ENCODE results near the gene ZBTB9.

ZBTB9 gene

DNA sequence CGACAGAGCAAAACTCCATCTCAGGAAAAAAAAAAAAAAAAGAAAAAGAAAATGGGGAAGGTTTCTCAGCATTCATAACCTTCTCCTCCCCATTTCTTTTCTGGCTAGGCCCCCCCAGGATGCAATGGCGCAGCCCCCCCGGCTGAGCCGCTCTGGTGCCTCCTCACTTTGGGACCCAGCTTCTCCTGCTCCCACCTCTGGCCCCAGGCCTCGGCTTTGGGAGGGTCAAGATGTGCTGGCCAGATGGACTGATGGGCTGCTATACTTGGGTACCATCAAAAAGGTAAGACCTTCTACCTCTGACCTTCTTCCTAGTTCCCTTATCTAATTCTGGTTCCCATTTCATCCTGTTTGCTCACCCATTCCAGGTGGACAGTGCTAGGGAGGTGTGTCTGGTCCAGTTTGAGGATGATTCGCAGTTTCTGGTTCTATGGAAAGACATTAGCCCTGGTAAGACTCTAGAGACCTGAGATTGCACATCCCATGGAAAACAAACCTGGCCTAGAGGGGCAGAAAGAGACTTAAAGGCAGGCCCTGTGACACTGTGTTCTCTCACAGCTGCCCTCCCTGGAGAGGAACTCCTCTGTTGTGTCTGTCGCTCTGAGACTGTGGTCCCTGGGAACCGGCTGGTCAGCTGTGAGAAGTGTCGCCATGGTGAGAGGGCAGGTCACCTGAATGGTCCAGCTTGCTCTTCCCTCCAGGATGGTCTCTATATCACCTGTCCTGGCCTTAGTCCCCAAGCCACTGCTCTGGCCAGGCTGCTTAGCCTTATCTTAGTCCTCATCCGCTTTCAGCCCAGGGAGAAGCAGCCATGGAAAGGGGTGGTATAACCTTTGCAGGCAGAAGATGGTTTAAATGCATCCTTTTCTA, 42.0 kb upstream of the ZBTB9 start:
- Histone ChIP-seq H3K9ac (ENCODE audit: low read depth in 1 of 2, low read length in 2 of 2) (no peak overlapping the region), H3K27ac (ENCODE audit: low read depth in 2 of 2, low read length in 2 of 2) (no peak overlapping the region), H3K4me3 (ENCODE audit: low read length in 2 of 2) (peak overlapping the region; percentile 29 to 41), H3K4me1 (ENCODE audit: control insufficient read depth in 2 of 2, insufficient read depth in 2 of 2, low read length in 2 of 2) (peaks cover 22 to 27% of the 10 kb centered on the region in 2 donors), H3K9me3 (ENCODE audit: control insufficient read depth in 2 of 2, low read length in 2 of 2) (no peaks in the 10 kb centered on the region), H3K27me3 (ENCODE audit: control insufficient read depth in 2 of 2, insufficient read depth in 2 of 2, low read length in 2 of 2) (no peaks in the 10 kb centered on the region), H3K36me3 (ENCODE audit: control insufficient read depth in 2 of 2, insufficient read depth in 2 of 2, low read length in 2 of 2) (peaks cover 31 to 39% of the 10 kb centered on the region in 2 donors)

DNA sequence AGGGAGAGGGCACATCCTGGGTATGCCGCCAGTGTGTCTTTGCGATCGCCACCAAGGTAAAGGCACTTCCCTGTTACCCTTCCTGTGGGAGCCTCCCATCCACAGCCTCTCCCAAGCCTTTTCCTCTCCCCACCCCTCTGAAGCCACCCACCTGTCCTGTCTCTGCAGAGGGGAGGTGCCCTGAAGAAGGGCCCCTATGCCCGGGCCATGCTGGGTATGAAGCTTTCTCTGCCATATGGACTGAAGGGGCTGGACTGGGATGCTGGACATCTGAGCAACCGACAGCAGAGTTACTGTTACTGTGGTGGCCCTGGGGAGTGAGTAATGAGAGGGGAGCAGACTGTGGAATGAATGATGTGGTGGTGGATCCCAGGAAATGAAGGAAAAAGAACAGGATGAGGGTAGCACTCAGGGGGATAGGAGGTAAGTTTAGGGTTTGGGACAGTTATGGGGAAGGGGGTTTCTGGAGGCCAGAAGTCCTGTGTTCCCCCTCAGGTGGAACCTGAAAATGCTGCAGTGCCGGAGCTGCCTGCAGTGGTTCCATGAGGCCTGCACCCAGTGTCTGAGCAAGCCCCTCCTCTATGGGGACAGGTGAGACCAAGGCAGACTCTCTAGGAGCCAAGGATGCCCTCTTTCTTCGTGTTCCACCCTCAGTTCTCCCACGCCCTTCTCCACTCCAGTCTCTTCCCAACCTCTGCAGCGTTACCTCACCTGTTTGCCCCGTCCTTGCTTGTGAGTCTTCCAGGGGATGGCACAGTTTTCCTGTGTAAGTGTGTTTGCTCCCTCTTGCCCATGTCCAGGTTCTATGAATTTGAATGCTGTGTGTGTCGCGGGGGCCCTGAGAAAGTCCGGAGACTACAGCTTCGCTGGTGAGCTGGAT, 40.9 kb upstream of the ZBTB9 start:
- Histone ChIP-seq H3K36me3 (ENCODE audit: control insufficient read depth in 2 of 2, insufficient read depth in 2 of 2, low read length in 2 of 2) (peaks cover 31 to 39% of the 10 kb centered on the region in 2 donors), H3K27ac (ENCODE audit: low read depth in 2 of 2, low read length in 2 of 2) (no peak overlapping the region), H3K4me3 (ENCODE audit: low read length in 2 of 2) (no peak overlapping the region), H3K27me3 (ENCODE audit: control insufficient read depth in 2 of 2, insufficient read depth in 2 of 2, low read length in 2 of 2) (no peaks in the 10 kb centered on the region), H3K4me1 (ENCODE audit: control insufficient read depth in 2 of 2, insufficient read depth in 2 of 2, low read length in 2 of 2) (peaks cover 29 to 31% of the 10 kb centered on the region in 2 donors), H3K9me3 (ENCODE audit: control insufficient read depth in 2 of 2, low read length in 2 of 2) (no peaks in the 10 kb centered on the region), H3K9ac (ENCODE audit: low read depth in 1 of 2, low read length in 2 of 2) (no peak overlapping the region)

DNA sequence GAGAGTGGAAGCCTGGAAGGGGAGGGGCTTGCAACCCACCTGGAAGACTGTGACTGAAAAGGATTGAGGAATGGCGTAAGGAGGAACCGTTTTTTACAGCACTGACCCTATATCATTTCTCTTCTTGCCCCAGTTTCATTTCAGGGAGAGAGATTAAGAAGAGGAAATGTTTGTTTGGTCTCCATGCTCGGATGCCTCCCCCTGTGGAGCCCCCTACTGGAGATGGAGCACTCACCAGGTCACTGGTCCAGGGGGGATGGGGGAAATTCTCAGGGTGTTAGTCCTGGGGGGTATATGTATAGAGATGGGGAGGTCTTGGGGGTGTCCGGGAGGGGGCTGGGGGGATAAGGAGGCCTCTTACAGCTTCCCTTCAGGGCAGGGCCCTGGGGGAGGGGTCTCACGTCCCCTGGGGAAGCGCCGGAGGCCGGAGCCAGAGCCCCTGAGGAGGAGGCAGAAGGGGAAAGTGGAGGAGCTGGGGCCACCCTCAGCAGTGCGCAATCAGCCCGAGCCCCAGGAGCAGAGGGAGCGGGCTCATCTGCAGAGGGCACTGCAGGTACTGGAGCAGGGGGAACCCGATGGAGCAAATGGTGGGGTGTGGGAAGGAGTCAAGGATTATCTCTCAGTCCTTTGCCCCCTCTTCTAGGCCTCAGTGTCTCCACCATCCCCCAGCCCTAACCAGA, 39.6 kb upstream of the ZBTB9 start:
- H3K36me3 ChIP-seq (ENCODE audit: control insufficient read depth in 2 of 2, insufficient read depth in 2 of 2, low read length in 2 of 2) = peaks cover 31 to 39% of the 10 kb centered on the region in 2 donors
- no peaks in the 10 kb centered on the region for H3K27me3 ChIP-seq (ENCODE audit: control insufficient read depth in 2 of 2, insufficient read depth in 2 of 2, low read length in 2 of 2)
- no peak overlapping the region for H3K27ac ChIP-seq (ENCODE audit: low read depth in 2 of 2, low read length in 2 of 2)
- no peak overlapping the region for H3K4me3 ChIP-seq (ENCODE audit: low read length in 2 of 2)
- no peak overlapping the region for H3K9ac ChIP-seq (ENCODE audit: low read depth in 1 of 2, low read length in 2 of 2)
- H3K9me3 ChIP-seq (ENCODE audit: control insufficient read depth in 2 of 2, low read length in 2 of 2) = no peaks in the 10 kb centered on the region
- H3K4me1 ChIP-seq (ENCODE audit: control insufficient read depth in 2 of 2, insufficient read depth in 2 of 2, low read length in 2 of 2) = peaks cover 29 to 34% of the 10 kb centered on the region in 2 donors

DNA sequence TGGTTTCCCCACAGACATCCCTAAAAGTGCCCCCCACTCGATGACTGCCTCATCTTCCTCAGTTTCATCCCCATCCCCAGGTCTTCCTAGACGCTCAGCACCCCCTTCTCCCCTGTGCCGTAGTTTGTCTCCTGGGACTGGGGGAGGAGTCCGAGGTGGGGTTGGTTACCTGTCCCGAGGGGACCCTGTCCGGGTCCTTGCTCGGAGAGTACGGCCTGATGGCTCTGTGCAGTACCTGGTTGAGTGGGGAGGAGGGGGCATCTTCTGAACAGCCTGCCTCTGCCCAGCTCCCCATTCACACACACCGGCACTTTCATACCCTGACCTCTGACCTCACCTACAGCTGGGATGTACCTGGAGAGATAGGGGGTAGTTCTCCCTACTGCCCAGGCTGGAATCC, 38.5 kb upstream of the ZBTB9 start:
- Histone ChIP-seq H3K4me3 (ENCODE audit: low read length in 2 of 2) (no peak overlapping the region), H3K9ac (ENCODE audit: low read depth in 1 of 2, low read length in 2 of 2) (no peak overlapping the region), H3K27me3 (ENCODE audit: control insufficient read depth in 2 of 2, insufficient read depth in 2 of 2, low read length in 2 of 2) (no peaks in the 10 kb centered on the region), H3K9me3 (ENCODE audit: control insufficient read depth in 2 of 2, low read length in 2 of 2) (no peaks in the 10 kb centered on the region), H3K36me3 (ENCODE audit: control insufficient read depth in 2 of 2, insufficient read depth in 2 of 2, low read length in 2 of 2) (peaks cover 31 to 39% of the 10 kb centered on the region in 2 donors), H3K4me1 (ENCODE audit: control insufficient read depth in 2 of 2, insufficient read depth in 2 of 2, low read length in 2 of 2) (peaks cover 27 to 31% of the 10 kb centered on the region in 2 donors), H3K27ac (ENCODE audit: low read depth in 2 of 2, low read length in 2 of 2) (no peak overlapping the region)

DNA sequence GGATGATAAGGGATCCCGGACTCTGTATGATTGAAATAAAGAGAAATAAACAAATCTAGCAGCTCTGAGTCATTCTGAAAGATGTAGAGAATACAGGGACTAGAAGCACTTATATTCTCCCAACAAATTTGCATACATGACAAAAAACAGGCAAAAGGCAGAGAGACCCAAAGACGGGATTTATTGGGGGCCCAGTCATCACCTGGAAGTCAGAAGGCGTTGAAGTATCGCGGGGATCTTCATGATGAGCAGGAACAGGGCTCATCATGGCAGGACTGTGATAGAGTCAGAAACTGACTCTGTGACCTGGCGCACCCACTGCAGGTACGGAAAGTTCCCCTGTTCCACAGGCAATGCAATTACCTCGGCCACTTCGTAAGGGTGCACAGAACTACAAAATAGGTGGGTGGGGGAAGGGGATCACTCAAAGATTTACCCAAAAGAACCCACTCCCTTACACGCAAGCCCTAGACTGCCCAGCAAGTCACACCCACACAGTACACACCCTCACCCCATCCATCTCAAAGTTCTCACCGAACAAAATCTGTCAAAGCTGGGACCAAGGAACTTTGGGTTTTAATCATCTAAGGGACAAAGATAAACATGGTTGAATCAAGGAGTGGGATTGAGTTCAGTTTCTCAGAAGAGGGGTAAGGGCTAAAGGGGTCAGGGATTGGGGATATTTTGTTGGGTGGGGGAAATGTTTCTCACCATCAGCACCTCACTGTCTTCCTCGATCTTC, 37.8 kb upstream of the ZBTB9 start:
- Histone ChIP-seq H3K9ac (ENCODE audit: low read depth in 1 of 2, low read length in 2 of 2) (peak overlapping the region; percentile 82 to 92), H3K27ac (ENCODE audit: low read depth in 2 of 2, low read length in 2 of 2) (peak overlapping the region; percentile 19 to 98), H3K9me3 (ENCODE audit: control insufficient read depth in 2 of 2, low read length in 2 of 2) (no peaks in the 10 kb centered on the region), H3K27me3 (ENCODE audit: control insufficient read depth in 2 of 2, insufficient read depth in 2 of 2, low read length in 2 of 2) (no peaks in the 10 kb centered on the region), H3K36me3 (ENCODE audit: control insufficient read depth in 2 of 2, insufficient read depth in 2 of 2, low read length in 2 of 2) (peaks cover 31 to 39% of the 10 kb centered on the region in 2 donors), H3K4me3 (ENCODE audit: low read length in 2 of 2) (peak overlapping the region; percentile 72 to 93), H3K4me1 (ENCODE audit: control insufficient read depth in 2 of 2, insufficient read depth in 2 of 2, low read length in 2 of 2) (peaks cover 25 to 31% of the 10 kb centered on the region in 2 donors)

DNA sequence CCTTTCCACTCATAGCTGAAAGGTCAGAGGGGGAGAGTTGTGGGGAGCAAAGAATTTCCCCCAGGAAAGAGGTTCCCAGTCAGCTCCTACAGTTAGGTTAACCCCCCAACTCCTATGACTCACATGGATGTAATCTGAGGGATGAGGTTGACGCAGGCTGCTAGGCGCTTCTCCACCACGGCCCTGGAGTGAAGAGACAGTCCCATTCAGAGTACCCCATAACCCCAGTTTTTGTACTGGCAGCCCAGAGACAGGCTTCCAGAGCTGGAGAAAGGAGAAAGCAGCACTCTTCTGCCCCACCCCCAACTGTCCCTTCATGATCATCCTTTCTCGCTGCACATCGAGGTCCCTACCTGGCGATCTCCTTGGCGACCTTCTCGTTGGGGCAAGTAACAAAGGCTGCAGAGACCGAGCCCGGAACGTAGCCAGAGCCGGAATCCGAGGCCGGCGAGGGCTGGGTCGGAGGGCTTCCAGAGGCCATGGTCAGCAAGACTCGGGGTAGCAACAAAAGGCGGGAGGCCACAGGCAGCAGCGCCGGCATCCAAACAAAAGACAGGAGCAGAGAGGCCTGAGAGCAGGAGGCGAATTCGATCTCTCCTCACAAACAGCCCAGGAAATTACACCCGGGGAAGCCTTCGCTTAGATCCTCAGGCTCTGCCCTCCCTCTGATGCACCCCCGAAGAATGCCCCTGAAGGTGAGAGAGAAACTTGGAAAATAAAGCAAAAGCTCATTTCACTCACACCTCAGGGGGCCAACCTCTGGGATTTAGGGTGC, 37.1 kb upstream of the ZBTB9 start:
- Histone ChIP-seq H3K27me3 (ENCODE audit: control insufficient read depth in 2 of 2, insufficient read depth in 2 of 2, low read length in 2 of 2) (no peaks in the 10 kb centered on the region), H3K36me3 (ENCODE audit: control insufficient read depth in 2 of 2, insufficient read depth in 2 of 2, low read length in 2 of 2) (peaks cover 29 to 38% of the 10 kb centered on the region in 2 donors), H3K4me1 (ENCODE audit: control insufficient read depth in 2 of 2, insufficient read depth in 2 of 2, low read length in 2 of 2) (peaks cover 24 to 31% of the 10 kb centered on the region in 2 donors), H3K9me3 (ENCODE audit: control insufficient read depth in 2 of 2, low read length in 2 of 2) (no peaks in the 10 kb centered on the region), H3K27ac (ENCODE audit: low read depth in 2 of 2, low read length in 2 of 2) (peak overlapping the region; percentile 93 to 98), H3K4me3 (ENCODE audit: low read length in 2 of 2) (peak overlapping the region; percentile 72 to 93), H3K9ac (ENCODE audit: low read depth in 1 of 2, low read length in 2 of 2) (peak overlapping the region; percentile 82 to 92)

DNA sequence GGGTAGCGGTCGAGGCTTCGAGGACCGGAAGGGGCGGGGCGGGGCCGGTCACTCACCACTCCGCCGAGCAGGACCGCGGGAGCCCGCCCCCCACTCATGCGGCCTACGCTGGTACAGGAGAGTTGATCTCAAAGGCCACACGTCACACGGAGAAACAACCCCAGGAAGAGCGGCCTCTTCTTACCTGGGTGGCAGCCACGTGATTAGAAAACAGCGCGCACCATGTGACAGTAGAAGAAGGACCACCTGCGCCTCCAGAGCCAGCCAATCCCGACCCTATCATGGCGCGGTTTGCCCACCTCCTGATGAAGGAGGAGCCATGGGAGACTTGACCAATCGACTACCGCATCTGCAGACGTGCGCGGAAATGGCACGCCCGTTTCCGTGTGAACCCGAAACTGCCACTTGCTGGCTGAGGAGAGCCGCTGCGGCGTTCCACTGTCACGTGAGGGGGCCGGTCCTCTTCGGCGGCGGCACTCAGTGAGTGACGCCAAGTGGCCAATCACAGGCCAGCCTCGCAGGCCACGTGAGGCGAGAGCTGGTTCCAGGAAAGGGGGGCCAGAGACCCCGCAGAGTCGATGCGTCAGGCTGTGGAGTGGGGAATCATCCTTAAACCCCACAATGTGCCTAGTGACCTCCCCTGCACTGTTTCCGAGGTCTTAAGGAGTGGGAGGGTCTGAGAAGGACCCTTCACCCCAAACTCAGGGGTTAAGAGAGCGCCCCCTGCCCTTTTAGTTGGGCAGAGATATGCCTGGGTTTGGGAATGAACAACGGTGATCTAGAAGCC, 36.3 kb upstream of the ZBTB9 start, which contains the start of gene CUTA:
CUTA (minus strand) TSS at position 205 of the 787 bp plus-strand sequence; CDS start at position 98, 107 bp downstream.
- H3K36me3 ChIP-seq (ENCODE audit: control insufficient read depth in 2 of 2, insufficient read depth in 2 of 2, low read length in 2 of 2) = peaks cover 22 to 31% of the 10 kb centered on the region in 2 donors

DNA sequence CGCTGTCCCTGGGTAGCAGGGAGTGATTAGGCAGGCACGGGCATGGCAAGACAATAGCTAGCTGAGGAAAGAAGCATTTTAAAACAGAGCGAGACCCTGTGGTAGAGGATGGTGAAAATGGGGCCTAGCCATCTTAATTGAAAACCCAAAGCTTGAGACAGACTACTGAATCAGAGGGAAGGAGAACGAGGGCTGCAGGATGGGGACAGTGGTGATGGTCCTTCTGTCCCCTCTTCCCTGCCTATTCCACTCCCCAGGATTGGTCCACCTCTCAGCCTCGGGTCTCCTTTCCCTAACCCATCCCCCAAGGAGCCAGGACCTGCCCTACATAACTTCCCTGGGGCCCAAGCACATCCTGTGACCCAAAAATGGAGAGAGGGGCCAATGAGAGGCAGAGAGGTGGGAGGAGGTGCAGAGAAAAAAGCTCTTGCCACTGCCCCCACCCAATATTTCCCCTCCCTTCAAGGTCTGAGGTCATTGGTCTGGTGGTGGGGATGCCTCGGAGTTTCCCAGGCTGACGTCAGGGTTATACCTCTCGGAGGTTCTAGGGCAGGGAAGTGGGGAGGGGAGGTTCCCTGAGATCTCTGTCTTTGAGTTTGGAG, 35.6 kb upstream of the ZBTB9 start:
- Histone ChIP-seq H3K9me3 (ENCODE audit: control insufficient read depth in 2 of 2, low read length in 2 of 2) (no peaks in the 10 kb centered on the region), H3K9ac (ENCODE audit: low read depth in 1 of 2, low read length in 2 of 2) (peak overlapping the region; percentile 81 to 92), H3K27me3 (ENCODE audit: control insufficient read depth in 2 of 2, insufficient read depth in 2 of 2, low read length in 2 of 2) (no peaks in the 10 kb centered on the region), H3K27ac (ENCODE audit: low read depth in 2 of 2, low read length in 2 of 2) (peak overlapping the region; percentile 93 to 98), H3K36me3 (ENCODE audit: control insufficient read depth in 2 of 2, insufficient read depth in 2 of 2, low read length in 2 of 2) (peaks cover 15 to 24% of the 10 kb centered on the region in 2 donors), H3K4me1 (ENCODE audit: control insufficient read depth in 2 of 2, insufficient read depth in 2 of 2, low read length in 2 of 2) (peaks cover 24 to 31% of the 10 kb centered on the region in 2 donors), H3K4me3 (ENCODE audit: low read length in 2 of 2) (peak overlapping the region; percentile 72 to 87)

More for the DNA sequence above, 36.3 kb upstream of the ZBTB9 start, which contains the start of gene CUTA:
- H3K27ac ChIP-seq (ENCODE audit: low read depth in 2 of 2, low read length in 2 of 2) = peak within 1 kb of the TSS; percentile 93 to 98
- peak within 1 kb of the TSS; percentile 72 to 93 for H3K4me3 ChIP-seq (ENCODE audit: low read length in 2 of 2)
- no peaks in the 10 kb centered on the region for H3K9me3 ChIP-seq (ENCODE audit: control insufficient read depth in 2 of 2, low read length in 2 of 2)
- no peaks in the 10 kb centered on the region for H3K27me3 ChIP-seq (ENCODE audit: control insufficient read depth in 2 of 2, insufficient read depth in 2 of 2, low read length in 2 of 2)
- H3K4me1 ChIP-seq (ENCODE audit: control insufficient read depth in 2 of 2, insufficient read depth in 2 of 2, low read length in 2 of 2) = peaks cover 24 to 31% of the 10 kb centered on the region in 2 donors
- H3K9ac ChIP-seq (ENCODE audit: low read depth in 1 of 2, low read length in 2 of 2) = peak within 1 kb of the TSS; percentile 82 to 92

Data from mucosa of rectum (tissue), 2 donors.